GM12891 (cell line): ENCODE results near the gene HOXA6.

Experiments
- DNase-seq: peaks from one replicate; pipeline ENCODE4 v3.0.0; 2011; ENCODE audit warnings: low spot score; ENCODE audit not compliant: insufficient read length
- FAIRE-seq: peaks from 2 replicates; lab custom pipeline; 2011; peaks lifted over from hg19 to GRCh38; lab: Jason Lieb, UNC
- PAX5 ChIP-seq: IDR thresholded peaks from 2 replicates; pipeline ENCODE4 v1.6.1; 2011; ENCODE audit warnings: low read length, moderate library complexity, mild to moderate bottlenecking; ENCODE audit not compliant: insufficient read depth, severe bottlenecking
- POLR2A ChIP-seq: IDR thresholded peaks from 2 replicates; pipeline ENCODE4 v1.6.1; 2011; ENCODE audit warnings: low read depth, low read length, control low read depth
- POLR2AphosphoS5 ChIP-seq: IDR thresholded peaks from 2 replicates; pipeline ENCODE4 v1.6.1; 2011; ENCODE audit warnings: low read depth, low read length, control low read depth
- POU2F2 ChIP-seq: IDR thresholded peaks from 2 replicates; pipeline ENCODE4 v1.6.1; 2011; ENCODE audit warnings: low read depth, mild to moderate bottlenecking, control low read depth, low read length, moderate library complexity
- SPI1 ChIP-seq: IDR thresholded peaks from 2 replicates; pipeline ENCODE4 v1.6.1; 2011; ENCODE audit warnings: low read depth, low read length, control low read depth
- TAF1 ChIP-seq: IDR thresholded peaks from 2 replicates; pipeline ENCODE4 v1.6.1; 2011; ENCODE audit warnings: low read depth, low read length, control low read depth

Gene HOXA6

DNA sequence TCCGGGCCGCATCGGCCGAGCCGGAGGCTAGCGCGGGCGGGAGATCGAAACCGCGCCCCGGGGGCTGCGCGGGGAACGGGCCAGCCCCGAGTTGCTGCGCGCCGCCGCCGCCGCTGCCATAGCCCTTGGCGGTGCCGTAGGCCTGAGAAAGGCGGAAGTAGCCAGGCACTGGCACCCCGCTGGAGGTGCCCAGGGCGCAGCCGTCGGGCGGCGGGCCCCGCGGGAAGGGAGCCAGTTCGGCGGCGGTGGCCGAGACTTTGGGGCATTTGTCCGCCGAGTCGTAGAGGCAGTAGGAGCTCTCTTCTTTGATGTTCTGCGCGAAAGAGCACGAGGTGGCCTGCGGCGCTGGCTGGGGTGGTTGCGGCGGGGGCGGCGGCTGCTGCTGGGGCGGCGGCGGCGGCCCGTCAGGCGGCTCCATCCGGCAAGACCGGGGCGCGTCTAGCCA is 26.0 kb upstream of the HOXA6 start:
- DNase-seq (no peak), FAIRE-seq (no peak)
- TF ChIP-seq POLR2AphosphoS5 (no peak), POLR2A (no peak), POU2F2 (no peak), PAX5 (no peak), SPI1 (no peak), TAF1 (no peak)

DNA sequence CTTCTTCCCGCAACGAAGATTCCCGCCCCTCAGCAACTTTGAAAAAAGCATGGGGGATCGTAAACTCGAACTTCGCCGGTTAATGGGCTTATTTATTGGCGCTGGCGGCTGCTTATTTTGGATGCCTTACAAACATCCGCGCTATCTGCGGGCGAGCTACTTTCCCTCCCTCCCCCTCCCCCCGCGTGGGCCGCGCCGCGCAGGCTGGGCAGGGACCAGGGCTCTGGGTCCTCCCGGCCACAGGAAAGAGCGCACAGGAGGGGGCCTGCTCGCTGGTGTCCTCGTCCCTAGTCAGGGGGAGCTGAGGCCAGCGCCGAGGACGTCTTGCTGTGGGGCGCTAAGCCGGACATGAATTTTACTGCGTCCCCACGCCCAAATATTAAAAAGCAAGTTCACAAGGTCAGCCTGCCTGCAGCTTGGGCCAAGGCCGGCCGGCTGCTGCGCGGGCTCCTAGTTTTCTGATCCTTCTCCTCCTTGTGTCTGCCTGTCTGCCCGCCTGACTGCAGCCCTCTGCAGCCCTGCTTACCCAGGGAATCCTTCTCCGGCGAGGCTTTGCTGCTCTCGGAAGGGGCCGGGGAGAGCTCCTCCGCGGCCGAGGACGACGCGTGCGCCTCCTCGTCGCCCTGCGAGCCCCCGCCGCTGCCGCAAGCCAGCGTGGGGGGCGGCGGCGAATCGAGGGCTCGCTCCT is 25.4 kb upstream of the HOXA6 start:
- FAIRE-seq = no peak
- DNase-seq = no peak
- TF ChIP-seq POU2F2 (no peak), SPI1 (no peak)

DNA sequence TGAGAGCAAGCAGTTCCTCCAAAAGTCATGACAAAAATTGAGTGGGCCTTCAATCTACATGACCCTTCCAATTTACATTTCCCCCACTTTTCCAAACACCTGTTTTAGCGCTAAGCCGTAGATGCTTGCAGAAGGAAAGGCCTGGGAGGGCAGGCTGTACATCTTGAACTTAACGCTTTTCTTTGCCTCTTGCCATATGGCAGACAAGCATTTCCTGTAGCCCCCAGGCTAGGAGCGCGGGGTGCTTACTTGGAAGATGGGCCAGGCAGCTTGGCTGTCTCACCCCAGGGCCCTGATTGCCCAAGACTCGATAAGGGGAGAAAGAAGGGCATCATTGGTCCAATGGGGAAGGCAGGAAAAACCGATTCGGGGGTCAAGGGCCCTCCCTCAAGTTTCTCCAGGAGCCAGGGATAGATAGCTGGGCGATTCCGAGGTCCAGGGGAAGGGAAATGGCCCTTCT is 24.8 kb upstream of the HOXA6 start:
- DNase-seq (no peak), FAIRE-seq (no peak)
- TF ChIP-seq POLR2A (no peak), POLR2AphosphoS5 (no peak), TAF1 (no peak)

DNA sequence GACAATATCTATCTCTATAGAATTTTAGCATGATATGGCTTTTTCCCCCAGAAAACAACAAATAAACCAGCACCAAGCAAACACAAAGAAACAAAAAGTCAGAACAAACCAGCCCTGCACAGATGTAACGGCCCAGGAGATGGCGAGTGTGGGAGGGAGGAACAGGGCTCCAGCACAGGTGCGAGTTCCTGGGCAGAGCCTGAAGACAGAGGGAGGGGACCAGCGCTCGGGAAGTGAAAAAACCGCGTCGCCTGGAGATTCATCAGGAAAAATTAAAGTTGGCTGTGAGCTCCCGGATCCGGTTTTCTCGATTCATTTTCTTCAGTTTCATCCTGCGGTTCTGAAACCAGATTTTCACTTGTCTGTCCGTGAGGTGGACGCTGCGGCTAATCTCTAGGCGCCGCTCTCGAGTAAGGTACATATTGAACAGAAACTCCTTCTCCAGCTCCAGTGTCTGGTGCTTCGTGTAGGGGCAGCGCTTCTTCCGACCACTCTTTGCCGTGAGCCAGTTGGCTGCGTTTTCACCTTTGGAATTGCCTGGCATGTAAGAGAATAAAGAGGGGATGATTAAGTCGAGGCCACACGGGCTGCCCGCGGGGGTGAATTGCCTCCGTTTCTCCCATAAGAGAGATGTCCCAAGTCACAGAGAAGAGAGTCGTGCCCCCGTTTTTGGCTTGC is 24.2 kb upstream of the HOXA6 start:
- TF ChIP-seq POLR2A = no peak
- TF ChIP-seq TAF1 = no peak
- TF ChIP-seq POLR2AphosphoS5 = no peak
- no peak for TF ChIP-seq PAX5
- TF ChIP-seq SPI1 = no peak
- TF ChIP-seq POU2F2 = no peak
- FAIRE-seq (no peak), DNase-seq (no peak)

DNA sequence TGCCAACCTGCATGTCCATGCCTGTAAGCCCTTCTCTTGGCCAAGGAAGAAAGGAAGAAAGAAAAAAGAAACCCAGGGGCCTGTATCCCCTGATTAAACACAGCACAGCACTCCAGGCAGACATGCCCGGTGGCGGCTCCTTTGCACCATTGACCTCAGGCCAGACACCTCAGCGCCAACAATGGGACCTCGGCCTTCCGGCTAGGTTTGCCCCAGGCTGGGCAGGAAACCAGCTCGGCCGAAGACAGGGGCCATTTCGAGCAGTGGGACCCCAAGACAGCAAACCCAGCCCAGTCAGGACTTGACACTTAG is 23.7 kb upstream of the HOXA6 start:
- FAIRE-seq (no peak), DNase-seq (no peak)
- TF ChIP-seq POLR2AphosphoS5 (no peak), PAX5 (no peak), POLR2A (no peak), POU2F2 (no peak), TAF1 (no peak), SPI1 (no peak)

DNA sequence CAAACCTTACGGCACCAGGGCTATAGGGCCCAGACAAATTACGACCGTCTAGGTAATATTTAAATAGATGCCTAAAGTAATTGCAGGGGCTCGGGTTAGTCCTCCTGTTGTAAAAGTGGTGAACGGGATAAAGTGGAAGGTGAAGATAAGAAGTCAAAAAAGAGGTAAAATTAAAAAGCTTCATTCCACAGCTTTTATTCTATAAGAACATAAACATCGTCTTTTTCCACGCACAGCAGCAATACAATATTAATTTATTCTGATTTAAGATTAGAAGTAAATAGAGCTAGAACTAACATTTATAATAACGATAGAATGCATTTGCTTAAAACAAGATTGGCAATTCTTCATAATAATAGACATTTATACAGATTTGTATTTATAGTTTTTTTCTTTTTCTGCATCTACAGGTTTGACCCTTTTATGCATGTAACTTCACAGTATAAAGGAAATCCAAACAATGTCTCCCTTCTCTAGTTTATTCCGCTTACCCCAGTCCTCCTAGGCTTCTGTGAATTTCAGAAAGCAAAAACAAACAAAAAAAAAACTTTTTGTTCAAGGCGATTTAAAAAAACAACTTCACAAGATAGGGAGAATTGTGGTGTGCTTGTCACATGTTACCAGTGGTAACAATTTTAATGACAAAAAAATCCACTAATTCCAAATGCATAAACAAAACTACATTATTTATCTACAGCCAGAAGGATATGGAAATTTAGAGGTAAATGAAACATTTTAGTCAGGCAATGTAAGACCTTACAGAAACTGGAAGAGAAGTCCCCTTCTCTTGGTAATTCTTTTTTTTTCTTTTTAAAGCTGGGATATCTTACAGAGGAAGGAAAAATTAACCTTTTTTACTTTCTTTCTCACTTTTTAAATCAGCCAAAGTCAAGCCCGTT is 23.1 kb upstream of the HOXA6 start:
- no peak for DNase-seq
- FAIRE-seq = no peak

DNA sequence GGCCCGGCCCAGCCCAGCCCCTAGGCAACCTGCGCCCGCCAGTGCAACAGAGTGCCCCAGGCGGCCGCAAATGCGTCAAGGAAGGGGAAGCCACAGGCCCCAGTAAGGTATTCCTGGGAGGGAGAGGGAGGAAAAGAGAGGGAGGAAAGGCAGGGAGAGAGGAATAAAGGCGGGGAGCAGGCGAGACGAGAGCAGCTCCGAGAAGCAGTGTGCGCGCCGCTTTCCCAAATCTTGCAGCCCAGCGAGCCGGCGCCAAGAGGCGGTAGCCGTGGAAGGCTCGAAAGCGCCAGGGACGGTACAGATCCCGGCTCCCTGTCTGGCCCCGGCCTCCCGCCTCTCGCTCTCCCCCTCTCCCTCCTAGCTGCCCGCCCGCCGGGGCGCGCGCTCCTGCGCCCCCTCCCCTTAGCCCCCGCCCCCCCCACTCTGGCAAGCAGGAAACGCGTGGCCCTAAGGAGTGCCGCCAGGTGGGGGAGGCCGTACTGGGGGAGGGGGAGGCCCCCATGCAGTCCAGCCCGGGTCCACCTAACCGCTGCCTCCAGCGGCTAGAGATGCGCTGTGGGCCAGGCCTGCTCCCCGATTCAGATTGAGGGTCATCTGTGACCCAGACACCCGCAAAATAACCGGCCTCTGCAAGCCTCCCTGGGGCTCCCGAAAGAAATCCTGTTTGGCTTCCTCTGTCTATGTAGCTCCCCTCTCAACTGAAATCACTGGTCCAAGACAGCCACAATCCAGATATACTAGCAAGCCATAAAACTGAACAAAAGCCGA is 22.3 kb upstream of the HOXA6 start:
- DNase-seq (no peak), FAIRE-seq (no peak)
- no peak for TF ChIP-seq SPI1
- TF ChIP-seq POLR2A = no peak
- no peak for TF ChIP-seq POU2F2
- TF ChIP-seq TAF1 = no peak
- TF ChIP-seq POLR2AphosphoS5 = no peak
- no peak for TF ChIP-seq PAX5

More for the DNA sequence above, 23.1 kb upstream of the HOXA6 start:
- TF ChIP-seq PAX5 = no peak
- no peak for TF ChIP-seq POLR2AphosphoS5
- no peak for TF ChIP-seq TAF1
- no peak for TF ChIP-seq SPI1
- TF ChIP-seq POU2F2 = no peak
- no peak for TF ChIP-seq POLR2A

DNA sequence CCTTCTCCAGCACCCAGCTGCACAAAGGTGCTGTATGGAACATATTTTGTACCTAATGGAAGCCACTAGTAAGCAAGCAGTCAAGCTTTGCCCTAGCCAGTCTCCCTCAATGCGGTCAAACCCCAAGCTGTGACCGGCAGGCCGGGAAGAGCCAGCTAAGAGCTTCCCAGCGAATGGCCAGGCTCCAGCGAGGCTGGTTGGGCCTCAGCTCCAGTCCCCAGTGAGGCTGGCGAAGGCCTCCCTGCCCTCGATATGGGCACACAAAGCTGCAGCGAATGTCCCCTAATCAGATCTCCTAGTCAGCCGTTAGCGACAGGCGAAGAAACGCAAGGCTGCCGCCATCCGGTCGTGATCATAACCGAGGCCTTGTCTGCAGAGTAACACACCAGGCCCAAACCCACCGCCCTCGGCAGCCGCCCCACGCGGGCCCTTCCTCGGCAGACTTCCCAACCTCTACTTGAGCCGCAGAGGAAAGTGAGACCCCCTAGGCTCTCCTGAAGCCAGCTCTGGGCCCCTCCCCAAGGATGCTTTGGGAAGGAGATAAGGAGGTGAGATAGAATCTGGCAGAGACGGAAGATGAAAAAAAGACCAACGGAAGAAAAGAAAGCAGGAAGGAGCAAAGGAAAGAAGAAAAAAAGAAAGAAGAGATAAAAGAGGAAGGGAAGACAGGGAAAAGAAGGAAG is 20.8 kb upstream of the HOXA6 start:
- DNase-seq (no peak), FAIRE-seq (no peak)
- TF ChIP-seq POLR2A (no peak), POU2F2 (no peak), TAF1 (no peak), PAX5 (no peak), POLR2AphosphoS5 (no peak), SPI1 (no peak)

DNA sequence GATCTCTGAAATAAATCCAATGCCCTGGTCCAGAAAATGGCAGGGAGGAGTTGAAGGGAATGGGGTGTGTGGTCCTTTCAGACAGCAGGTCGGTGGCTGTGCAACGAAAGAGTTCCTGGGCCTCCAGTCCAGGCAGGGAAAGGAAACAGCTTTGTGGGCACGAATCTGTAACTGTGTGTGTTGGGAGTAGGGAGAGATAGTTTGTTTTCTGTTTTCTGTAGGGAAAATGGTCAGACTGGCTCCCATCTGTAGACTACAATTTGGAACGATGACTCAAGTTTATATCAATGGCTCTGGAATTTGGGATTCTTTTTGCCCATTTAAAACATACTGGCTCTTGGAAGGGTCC is 20.3 kb upstream of the HOXA6 start:
- TF ChIP-seq POLR2AphosphoS5 (no peak), TAF1 (no peak), POLR2A (no peak), POU2F2 (no peak)
- FAIRE-seq = no peak
- DNase-seq = no peak
